ENCODE measurements around the gene PUM2. TPM values are rescaled to one million over a fixed set of nuclear protein-coding genes. Genes with fewer than 3 reads are reported as not detected.
A peak's percentile ranks its signal among the peaks of the same experiment; 100 is the strongest.

Gene PUM2
- total RNA-seq, 1 donor from 2014 or later, result 112 TPM

- H3K36me3 Mint-ChIP-seq, result peaks cover 29% of the 10 kb centered on the region
- H3K4me1 Mint-ChIP-seq (ENCODE audit: unreplicated experiment), result peaks cover 39% of the 10 kb centered on the region
- H3K4me3 Mint-ChIP-seq, result no peak overlapping the region
- H3K27ac Mint-ChIP-seq, result no peak overlapping the region
- TF ChIP-seq CTCF (conservative IDR thresholded peaks at IDR 0.05), result no peak
- no peaks in the 10 kb centered on the region for H3K27me3 Mint-ChIP-seq
- H3K9me3 Mint-ChIP-seq, result no peaks in the 10 kb centered on the region
- DNase-seq (ENCODE audit: extremely low spot score, unreplicated experiment), result no peak
These were observed 16.9 kb downstream of the PUM2 start for GRCh38 chr2:20333738-20334137.

GRCh38 chr2:20330192-20330591 is 20.5 kb downstream of the PUM2 start:
- DNase-seq (ENCODE audit: extremely low spot score, unreplicated experiment), result no peak
- peaks cover 42% of the 10 kb centered on the region for H3K36me3 Mint-ChIP-seq
- peaks cover 4% of the 10 kb centered on the region for H3K9me3 Mint-ChIP-seq
- H3K4me1 Mint-ChIP-seq (ENCODE audit: unreplicated experiment), result peaks cover 45% of the 10 kb centered on the region
- no peak overlapping the region for H3K27ac Mint-ChIP-seq
- no peaks in the 10 kb centered on the region for H3K27me3 Mint-ChIP-seq
- no peak for TF ChIP-seq CTCF (conservative IDR thresholded peaks at IDR 0.05)
- no peak overlapping the region for H3K4me3 Mint-ChIP-seq

GRCh38 chr2:20327370-20327769 is 23.3 kb downstream of the PUM2 start:
- Mint-ChIP-seq H3K9me3 (peaks cover 4% of the 10 kb centered on the region), H3K27ac (peak overlapping the region; percentile 74), H3K4me3 (no peak overlapping the region), H3K4me1 (ENCODE audit: unreplicated experiment) (peaks cover 44% of the 10 kb centered on the region), H3K27me3 (no peaks in the 10 kb centered on the region), H3K36me3 (peaks cover 43% of the 10 kb centered on the region)
- DNase-seq (ENCODE audit: extremely low spot score, unreplicated experiment), result no peak
- TF ChIP-seq CTCF (conservative IDR thresholded peaks at IDR 0.05), result no peak

- Mint-ChIP-seq H3K4me3 (no peak overlapping the region), H3K27me3 (no peaks in the 10 kb centered on the region), H3K4me1 (ENCODE audit: unreplicated experiment) (peaks cover 47% of the 10 kb centered on the region), H3K27ac (peak overlapping the region; percentile 74), H3K9me3 (peaks cover 4% of the 10 kb centered on the region), H3K36me3 (peaks cover 44% of the 10 kb centered on the region)
- no peak for DNase-seq (ENCODE audit: extremely low spot score, unreplicated experiment)
- TF ChIP-seq CTCF (conservative IDR thresholded peaks at IDR 0.05), result peak; percentile 83
These were observed 24.4 kb downstream of the PUM2 start for GRCh38 chr2:20326163-20326780.

GRCh38 chr2:20322527-20323300 is 27.9 kb downstream of the PUM2 start:
- Mint-ChIP-seq H3K36me3 (peaks cover 43% of the 10 kb centered on the region), H3K27ac (no peak overlapping the region), H3K27me3 (no peaks in the 10 kb centered on the region), H3K9me3 (no peaks in the 10 kb centered on the region), H3K4me3 (no peak overlapping the region), H3K4me1 (ENCODE audit: unreplicated experiment) (peaks cover 33% of the 10 kb centered on the region)
- DNase-seq (ENCODE audit: extremely low spot score, unreplicated experiment), result no peak
- TF ChIP-seq CTCF (conservative IDR thresholded peaks at IDR 0.05), result no peak
